Loucy (cell line): ENCODE results near the gene SGSM2.

Experiments
- CTCF ChIP-seq: fragments of 200-600 bp; sonication (generic); conservative IDR thresholded peaks from 2 replicates; pipeline ENCODE4 v1.5.1; 2014; ENCODE audit warnings: mild to moderate bottlenecking, antibody characterized with exemption, low read length
- EZH2phosphoT487 ChIP-seq: fragments of 200-600 bp; IDR thresholded peaks from 2 replicates; pipeline ENCODE4 v1.6.1; 2018; ENCODE audit warnings: antibody characterized with exemption, mild to moderate bottlenecking, moderate library complexity, borderline replicate concordance

DNA sequence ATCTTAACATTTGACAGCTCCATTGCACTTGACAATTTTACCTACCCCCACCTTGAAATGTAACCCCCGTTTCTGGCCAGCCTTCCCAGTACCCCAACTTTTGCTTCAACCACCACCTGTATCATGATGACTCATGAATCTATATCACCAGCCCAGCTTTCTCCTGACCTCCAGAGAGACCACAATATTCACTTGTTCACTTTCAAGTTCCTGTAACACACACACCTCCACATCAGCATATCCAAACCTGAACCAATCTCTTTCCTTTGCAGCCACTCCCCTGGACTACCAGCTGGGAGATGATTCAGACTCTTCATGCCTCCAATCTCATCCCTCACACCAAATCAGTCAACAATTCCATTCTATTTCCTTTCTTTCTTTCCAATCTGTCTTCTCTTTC is 41.7 kb upstream of the SGSM2 start:
- TF ChIP-seq CTCF = no peak
- no peak for TF ChIP-seq EZH2phosphoT487
